NCI-H1694 treated with DMSO at 0.1 percent for 48 hours (cell line): ENCODE results near the gene FPGS.
"Not testable (repeated sequence)": the region's sequence is repeated elsewhere in the genome, so short reads cannot be mapped to it uniquely, and the experiment has no call there.

ENCODE experiments used
- DNase-seq: peaks from one replicate; lab custom pipeline; 2025; lab: John Stamatoyannopoulos, UW

Gene FPGS

DNA sequence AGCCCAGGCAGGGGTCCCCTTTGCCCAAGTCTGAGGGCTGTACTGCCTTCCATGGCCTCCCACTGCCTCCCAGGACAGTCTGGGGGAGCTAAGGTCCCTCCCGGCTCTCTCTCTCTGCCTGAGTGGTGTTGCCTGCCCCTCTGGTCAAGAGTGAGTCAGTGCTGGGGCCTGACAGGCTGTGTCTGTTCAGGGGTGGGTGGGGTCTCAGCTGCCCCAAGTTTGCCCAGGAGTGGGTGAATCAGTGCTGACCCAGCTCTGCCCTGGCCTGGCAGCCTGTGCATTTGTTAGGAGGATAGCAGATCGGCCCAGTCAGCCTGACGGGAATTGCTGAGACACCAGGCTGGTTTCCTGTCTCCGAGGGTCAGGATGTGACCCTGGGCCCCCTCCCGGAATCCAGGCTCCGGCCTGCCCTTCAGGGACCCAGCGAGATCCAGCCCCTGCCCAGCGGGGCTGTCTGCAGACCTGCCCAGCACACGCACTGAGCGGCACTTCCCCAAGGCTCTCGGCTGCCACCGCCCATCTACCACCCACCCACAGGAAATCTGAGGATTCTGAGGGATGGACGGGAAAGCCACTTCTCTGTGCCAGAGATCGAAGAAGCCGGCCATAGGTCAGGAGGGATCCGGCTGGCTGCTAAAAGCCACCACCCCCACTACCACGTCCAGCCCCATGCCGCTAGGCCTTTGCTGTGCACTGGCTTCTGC lies 35.8 kb downstream of the FPGS start:
- DNase-seq, result no peak

DNA sequence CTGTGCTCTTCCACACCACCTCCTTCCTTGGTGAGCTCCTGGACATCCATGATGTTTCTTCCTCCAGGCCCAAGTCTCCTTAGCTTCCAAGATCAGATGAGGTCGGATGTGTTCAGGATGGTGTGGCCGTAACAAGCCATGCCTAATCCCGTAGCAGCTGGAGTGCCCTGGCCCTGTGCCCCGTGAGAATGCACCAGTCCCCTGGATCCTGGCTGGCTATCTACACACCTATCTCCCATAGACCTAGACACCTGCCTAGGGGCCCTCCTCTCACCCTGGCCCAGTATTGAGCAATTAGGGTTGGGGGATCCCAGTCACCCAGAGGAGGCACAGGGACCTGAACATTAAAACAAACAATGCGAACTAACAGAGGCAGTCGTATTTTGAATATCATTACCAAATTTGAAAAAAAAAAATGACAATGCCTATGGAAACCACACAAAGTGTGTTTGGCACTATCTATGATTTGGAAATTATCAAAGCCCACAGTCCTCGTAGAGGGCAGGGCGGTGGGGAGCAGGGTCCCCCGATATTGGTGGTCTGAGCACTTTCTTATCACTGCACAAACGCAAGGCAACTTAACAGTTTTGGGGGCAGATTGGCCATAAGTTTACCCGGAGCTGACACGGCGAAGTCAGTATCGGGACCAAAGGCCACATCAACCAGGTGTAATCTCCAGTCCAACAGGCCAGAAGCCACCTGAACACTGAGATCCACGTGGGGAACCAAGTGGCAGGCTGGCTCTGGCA lies 38.6 kb downstream of the FPGS start:
- no peak for DNase-seq

DNA sequence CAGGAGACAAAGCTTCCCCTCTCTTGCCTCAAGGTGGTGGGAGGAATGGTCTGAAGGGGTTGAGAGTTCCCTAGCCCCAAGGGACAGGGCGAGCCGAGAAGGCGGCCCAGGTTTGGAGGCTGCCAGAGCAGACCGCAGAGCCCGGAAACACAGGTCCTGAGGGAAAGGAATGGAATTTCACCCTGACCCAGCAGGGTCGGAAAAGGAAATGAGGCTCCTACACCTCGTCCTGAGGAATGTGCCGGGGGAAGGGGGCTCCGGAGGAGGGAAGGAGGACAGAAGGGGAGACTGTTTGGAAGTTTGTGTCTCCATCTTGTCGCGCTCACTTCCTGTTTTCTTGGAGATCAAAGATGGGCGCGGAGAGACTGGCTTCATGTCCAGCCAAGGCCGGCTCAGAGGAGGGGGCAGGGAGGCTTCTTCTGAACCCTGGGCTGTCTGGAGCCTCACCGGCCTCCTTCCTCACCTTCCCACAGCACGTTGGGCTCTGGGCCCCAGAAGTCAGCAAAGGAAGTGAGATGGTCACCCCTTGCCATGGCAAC lies 42.2 kb downstream of the FPGS start:
- DNase-seq, result no peak

DNA sequence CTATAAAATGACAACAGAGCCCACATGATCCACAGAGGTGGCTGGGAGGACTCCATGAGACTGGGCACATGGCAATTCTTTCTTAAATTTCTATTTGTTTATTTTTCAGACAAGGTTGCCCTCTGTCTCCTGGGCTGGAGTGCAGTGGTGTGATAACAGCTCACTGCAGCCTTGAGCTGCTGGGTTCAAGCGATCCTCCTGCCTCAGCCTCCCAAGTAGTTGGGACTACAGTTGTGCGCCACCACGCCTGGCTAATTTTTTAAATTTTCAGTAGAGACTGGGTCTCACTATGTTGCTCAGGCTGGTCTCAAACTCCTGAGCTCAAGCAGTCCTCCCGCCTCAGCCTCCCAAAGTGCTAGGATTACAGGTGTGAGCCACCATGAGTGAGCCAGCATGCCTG lies 42.9 kb downstream of the FPGS start:
- not testable (repeated sequence) for DNase-seq

DNA sequence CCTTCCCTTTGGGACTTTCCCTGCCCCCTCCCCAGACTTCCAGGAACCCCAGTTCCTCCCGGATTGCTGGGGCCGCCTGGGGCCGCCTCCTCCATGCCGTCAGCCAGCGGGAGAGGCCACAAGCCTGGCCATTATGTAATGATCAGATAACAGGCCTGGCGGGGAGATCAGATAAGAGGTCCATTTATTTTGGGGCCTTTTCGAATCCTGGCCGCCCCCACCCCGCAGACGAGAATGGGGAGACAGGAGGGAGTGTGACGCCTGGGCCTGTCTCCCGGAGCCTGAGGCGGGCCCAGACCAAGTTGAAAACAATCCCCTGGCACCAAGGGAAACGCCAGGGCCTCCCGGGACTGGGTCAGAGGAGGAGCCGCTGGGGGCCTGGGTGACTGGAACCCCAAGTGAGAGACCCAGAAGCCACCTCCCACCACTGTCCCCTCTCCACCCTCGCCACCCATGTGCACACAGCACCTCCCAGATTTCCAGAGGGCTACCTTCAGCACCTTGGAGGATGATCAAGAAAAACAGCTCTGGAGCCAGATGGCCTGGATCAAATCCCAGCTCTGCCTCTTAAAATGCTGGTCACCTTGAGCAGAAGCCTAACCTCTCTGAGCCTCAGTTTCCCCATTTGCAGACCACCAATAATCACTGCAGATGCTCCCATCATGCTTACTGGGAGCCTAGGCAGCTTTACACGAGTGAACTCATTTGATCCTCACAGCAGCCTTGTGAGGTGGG lies 43.9 kb downstream of the FPGS start:
- no peak for DNase-seq

DNA sequence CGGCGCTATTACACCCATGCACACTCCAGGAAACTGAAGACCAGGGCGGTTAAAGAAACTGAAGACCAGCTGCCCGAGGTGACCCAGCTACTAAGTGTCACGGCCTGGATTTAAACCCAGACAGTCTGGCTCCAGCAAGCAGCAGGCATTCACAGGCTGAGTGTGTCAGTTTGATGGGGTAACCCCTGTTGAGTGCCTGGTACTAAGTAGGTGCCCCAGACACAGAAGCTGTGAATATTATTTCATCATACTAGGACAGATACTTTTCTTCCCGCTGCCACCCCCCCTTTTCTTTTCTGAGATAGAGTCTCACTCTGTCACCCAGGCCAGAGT lies 44.5 kb downstream of the FPGS start:
- DNase-seq, result no peak

DNA sequence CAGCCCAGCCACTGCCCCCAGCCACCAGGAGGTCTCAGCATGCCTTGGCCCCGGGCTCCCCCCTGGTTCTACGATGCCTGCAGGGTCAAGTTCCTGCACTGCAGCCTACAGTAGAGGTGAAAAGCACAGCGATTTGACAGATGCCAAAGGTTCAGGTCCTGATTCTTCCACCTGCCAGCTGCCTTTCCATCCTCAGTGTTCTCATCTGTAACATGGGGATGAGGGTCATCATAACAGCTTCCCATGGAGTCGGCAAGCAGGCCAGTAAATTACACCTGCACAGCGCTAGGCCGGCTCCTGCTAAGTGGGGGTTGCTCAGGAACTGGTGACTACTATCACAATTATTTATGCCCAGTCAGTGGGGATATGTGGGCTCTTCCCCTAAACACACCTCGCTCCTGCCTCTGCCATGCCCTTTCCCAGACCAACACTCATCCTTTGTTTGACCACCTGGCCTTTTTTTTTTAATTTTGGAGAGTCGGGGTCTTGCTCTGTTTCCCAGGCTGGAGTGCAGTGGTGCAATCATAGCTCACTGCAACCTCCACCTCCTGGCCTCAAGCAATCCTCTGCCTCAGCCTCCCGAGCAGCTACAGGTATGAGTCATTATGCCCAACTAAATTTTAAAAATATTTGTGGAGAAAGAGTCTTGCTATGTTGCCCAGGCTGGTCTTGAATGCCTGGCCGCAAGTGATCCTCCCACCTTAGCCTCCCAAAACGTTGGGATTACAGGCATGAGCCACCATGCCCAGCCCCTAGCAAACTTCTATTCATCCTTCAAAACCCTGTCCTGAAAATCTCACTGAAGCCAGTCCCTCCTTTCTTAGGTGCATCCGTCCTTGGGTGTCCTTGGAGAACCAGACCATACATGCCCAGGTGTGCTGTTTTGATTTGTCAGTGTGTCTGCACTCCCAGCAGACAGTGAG lies 45.4 kb downstream of the FPGS start:
- DNase-seq, result no peak

DNA sequence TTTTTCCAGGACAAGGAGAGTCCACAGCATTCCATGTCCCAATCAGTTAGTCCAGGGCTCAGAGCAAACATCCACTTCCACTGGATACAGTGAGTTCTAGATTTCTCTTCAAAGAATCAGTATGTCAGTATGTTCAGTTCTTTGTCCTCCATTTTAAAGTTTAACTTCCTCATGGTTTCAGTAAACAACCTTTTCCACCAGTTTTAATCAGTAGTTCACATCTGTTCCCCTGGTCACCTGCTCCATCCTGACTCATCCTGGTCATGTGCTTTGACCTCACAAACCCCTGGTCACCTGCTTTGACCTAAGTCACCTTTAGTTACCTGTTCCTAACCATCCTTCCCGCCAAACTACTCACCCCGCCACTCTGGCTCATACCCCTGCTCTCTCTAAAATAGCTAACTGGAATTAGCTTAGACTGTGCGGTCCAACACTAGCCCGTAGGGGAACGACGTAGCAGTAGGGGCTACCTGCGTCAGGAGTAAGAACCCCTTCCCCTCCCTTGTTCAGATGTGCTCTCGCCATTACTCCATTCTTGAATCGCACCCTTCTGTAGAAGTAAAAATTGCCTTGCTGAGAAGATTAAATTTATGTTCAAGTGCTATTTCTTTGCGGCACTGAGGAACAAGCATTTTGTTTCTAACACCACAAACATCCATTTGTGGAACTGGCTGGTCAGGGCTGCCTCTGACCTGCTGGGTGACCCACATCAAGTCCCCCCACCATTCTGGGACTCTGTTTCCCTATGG lies 46.2 kb downstream of the FPGS start:
- DNase-seq, result no peak

DNA sequence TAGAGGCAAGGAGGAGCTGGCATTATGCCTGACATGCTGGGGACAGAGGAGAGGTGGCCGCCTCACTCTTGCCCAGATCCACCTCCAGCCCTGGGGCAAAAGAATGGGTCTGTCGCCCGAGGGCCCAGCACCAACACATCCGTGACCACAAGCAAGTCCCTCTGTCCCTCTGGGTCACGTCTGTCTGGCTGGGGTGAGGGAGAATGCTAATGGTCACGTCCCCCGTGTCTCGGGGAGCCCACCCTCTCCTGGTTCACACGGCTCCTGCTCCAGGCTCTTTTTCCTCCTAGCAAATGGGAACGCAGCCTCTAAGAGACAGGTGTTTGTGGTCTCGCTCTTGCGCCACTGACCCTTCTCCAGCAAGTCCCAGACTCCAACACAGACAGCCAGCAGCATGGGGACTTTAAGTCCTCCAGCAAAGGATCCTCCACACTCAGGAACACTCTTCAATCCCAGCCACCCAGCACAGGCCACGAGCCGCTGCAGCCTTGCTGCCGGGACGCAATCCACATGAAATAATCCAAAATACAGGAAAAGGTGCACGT lies 47.7 kb downstream of the FPGS start:
- no peak for DNase-seq

DNA sequence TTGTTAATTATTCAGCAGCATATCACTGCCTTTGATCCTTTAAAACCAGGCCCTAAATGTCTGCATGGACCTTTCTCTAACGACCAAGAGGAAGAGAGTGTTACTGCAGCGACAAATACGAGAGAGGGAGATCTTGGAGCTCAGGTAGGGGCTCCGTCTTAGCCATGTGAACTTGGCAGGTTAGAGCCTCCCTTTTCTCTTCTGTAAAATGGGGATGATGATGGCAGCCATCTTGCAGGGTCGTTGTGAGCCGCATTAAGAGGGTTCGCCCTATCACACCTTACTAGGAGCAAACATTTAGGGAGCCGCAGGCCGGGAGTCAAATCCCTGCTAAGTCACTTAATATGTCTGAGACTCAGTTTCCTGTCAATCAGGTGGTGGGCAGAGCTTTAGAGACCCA lies 50.1 kb downstream of the FPGS start:
- no peak for DNase-seq

DNA sequence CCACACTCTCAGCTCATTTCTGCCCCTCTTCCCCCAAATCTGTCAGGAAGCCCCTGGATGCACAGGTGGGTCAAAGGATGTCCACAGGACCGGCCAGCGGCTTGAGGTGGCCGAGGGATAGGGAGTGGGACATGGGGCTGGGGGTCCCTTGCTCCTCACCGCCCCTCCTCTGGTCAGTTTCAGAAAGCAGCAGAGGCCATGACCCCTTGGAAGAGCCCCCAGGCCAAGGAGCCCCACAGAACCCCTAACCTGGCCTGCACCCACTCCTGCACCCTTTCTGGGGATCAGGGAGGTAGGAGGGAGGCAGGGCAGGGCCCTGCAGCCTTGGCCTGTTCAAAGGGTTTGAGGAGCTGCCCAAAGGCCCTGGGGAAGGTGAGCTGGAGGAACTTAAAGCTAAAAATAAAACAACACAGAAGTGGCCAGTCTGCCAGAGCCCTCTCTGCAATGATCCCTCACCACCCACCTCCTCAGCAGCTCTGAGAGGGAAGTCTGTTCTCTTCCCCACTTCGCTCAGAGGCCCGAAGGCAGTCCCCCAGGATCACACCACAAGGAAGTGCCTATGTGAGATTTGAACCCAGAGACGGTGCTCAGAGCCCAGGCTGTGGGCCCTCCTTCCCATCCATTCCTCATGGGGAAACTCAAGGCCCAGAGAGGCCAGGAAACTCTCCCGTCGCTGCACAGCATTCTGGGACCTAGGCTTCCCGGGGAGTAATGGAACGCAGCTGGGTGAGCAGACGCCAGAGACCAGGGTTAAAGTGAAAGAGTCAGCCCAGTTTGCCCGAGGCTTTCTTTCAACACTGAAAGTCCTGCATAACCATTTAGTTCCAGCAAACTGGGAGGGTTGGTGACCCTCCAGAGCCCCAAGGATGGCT lies 50.9 kb downstream of the FPGS start:
- no peak for DNase-seq

DNA sequence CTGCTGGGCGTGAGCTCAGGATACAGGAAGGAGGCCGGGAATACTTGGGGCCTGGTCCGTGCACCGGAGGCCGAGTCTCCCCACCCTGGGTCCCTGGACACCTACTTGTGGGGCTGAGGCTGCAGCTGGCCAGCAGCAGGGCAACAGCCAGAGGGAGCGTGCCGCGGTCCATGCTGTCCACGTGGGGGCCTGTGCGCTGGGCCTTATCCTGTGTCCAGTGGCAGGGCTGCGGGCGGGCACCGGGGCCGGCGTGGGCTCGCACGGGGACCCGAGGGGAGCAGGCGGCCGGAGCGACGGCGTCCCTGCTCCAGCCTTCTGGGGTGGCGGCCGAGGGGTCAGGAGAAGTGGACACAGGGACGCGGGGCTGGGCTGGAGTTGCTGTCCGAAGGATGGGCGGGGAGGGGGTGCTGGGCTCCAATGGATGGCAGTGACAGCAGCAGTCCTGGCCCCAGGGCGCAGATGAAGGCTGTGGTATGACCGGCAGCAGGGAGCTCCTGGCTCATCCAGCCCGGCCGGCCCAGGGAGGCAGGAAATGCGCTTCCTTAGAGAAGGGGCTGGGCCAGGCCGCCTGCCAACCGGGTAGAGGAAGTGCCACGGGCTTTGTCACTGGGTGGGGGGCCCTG lies 51.6 kb downstream of the FPGS start, which contains the start of gene ENG:
Gene ENG, minus strand, starts transcription at position 475 of the 623 bp plus-strand sequence. Its CDS starts 303 bp downstream, at position 172.
- no peak for DNase-seq

DNA sequence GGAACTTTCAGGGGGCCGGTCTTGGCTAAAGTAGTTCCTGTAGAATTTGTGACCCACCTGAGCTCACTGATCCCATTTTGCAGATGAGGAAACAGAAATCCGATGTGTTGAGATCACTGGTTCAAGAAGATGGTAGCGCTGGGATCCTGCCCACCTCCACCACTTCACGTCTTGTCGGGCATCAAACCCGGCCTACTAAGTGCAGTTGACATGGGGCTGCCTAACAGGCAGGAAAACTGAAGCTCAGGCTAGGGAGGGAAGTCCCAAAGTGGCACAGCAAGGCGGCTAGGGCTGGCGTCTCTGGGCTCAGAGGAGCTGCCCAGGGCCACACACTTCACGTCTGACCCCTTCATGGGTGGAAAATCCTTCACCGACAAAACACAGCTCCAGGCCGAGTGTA lies 52.3 kb downstream of the FPGS start:
- DNase-seq, result no peak

DNA sequence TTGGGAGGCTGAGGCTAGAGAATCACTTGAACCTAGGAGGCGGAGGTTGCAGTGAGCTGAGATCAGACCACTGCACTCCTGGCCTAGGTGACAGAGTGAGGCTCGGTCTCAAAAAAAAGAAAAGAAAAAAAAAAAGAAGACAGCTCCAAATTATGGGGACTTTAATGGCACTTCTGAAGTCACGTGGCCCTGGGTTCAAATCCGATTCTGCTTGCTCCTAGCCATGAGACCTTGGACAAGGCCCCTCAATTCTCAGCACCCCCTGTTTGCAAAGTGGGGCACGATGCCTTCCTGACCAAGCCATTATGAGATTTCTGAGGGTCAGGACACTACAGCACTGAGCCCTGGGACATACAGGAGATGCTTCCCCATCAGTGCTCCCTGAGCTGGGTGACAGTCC lies 52.8 kb downstream of the FPGS start:
- DNase-seq, result no peak

DNA sequence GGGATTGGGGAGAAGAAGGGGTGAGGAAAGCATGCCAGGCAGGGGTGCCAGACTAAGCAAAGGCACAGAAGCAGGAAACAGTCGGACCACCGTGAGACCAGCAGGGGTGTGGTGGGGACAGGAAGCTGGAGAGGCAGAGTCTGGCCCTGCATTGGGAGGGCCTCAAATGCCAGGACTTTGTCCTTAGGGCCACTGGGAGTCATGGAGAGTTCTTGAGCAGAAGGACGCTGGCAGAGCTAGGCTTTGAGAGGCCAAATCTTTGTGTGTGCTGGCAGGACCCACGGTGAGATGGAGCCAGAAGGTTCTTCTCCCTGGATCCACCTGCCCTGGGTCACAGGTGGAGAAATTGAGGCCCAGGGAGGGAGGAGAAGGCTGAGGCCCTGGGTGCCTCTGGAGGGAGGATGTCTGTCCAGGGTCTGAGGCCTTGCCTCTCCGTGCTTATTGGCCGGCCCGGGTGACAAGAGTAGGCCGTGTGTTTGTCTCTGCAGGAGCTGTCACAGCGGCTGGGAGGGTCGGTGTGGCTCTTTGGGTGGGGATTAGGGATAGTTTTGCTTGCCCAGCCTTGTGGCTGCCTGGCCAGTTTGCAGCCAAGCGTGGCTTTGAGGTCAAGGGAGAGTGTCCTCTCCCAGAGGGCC lies 53.5 kb downstream of the FPGS start:
- no peak for DNase-seq

DNA sequence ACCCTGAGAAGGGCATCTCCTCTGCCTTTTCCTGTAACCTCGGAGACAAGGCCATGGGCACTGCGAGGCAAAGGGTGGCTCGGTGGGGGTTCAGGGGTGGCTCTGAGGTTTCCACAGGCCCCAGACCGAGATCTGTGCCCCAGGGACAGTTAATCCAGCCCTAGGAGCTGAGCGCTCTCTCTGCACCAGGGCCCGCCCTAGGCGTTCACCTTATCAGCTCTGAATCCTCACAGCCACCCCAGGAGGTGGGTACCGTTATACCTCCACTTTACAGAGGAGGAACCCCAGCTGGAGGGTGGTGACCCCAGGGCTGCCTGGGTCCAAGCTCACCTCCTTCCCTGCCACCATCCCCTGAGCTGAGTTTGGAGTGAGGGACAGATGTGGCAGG lies 54.0 kb downstream of the FPGS start:
- DNase-seq, result no peak

DNA sequence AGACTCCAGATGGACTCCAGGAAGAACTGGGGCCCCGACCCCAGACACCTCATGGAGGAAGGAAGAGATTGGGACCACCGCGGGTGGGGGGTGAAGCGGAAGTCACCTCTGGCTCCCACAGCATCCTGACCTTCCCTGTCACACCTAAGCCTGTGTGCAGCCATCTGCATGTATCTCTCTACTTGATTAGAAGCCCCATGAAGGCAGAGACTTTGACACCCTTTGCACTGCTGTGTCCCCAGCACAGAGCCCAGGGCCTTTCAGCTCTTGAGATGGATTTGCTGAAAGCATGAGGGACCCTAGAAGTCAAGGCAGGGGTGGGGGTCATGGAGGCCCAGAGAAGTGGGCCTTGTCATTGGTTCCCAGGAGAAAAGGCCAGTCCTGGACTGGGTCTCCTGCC lies 54.6 kb downstream of the FPGS start:
- DNase-seq, result no peak

DNA sequence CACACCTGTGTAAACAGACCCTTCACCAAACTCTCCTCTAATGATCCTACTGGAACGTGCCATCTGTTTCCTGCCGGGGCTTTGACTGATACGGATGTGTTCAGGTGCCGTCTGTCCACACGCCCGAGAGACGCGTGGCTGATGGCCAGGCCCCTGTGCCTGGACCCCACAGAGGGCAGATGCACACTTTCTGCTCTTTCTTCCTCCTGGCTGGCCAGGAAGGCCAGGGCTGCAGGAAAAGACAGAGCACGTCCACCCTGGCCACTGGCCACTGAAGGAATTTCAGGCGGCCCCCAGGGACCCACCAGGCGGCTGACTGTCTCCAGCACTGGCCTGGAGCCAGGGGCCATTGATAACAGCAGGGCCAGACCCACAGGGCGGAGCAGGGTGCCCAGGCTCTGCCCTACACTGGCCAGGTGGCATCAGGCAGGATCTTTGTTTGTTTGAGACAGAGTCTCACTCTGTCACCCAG lies 55.4 kb downstream of the FPGS start:
- DNase-seq, result peak; percentile 27

DNA sequence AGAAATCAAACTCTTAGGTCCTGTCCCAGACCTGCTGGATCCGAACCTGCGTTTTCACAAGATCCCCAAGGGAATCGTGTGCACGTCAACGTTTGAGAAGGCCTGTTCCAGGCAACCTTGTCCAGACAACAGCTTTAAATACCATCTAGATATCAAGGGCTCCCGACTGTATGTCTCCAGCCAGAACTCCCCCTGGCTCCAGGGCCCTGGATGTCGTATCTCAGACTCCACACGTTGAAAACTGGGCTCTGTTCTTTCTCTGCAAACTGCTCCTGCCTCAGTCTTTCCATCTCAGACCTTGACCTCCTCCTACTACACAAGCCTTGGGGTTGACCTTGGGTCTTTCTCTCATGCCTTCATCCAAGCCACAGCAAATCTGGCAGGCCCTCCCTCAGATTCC lies 57.6 kb downstream of the FPGS start:
- no peak for DNase-seq
